H9 (cell line): ENCODE results near the gene C6orf47. TPM values are rescaled to one million over a fixed set of nuclear protein-coding genes. Genes with fewer than 3 reads are reported as not detected.
A peak's percentile ranks its signal among the peaks of the same experiment; 100 is the strongest.

ENCODE experiments used
- DNase-seq: peaks from one replicate; pipeline ENCODE4 v3.0.0-alpha.2; 2017
- H2AFZ ChIP-seq: one replicate; pipeline ENCODE4 v1.6.1; 2013; ENCODE audit warnings: mild to moderate bottlenecking, low read length, control low read depth, moderate library complexity
- H2AK5ac ChIP-seq: 2 replicates; pipeline ENCODE4 v1.6.1; 2013; ENCODE audit warnings: low read length, control low read depth, mixed read lengths; ENCODE audit not compliant: insufficient read length
- H2BK120ac ChIP-seq: one replicate; pipeline ENCODE4 v1.6.1; 2013; ENCODE audit warnings: low read depth, mild to moderate bottlenecking, low read length, control low read depth, inconsistent platforms; ENCODE audit not compliant: poor library complexity, severe bottlenecking
- H2BK12ac ChIP-seq: 2 replicates; pipeline ENCODE4 v1.6.1; 2013; ENCODE audit warnings: low read length, control low read depth, mixed read lengths, low read depth; ENCODE audit not compliant: insufficient read length
- H2BK15ac ChIP-seq: 2 replicates; pipeline ENCODE4 v1.6.1; 2013; ENCODE audit warnings: low read depth, low read length, control low read depth
- H2BK20ac ChIP-seq: one replicate; pipeline ENCODE4 v1.6.1; 2013; ENCODE audit warnings: low read depth, mild to moderate bottlenecking, low read length, control low read depth, inconsistent platforms; ENCODE audit not compliant: poor library complexity, severe bottlenecking
- H2BK5ac ChIP-seq: 2 replicates; pipeline ENCODE4 v1.6.1; 2013; ENCODE audit warnings: low read length, control low read depth, mixed read lengths; ENCODE audit not compliant: insufficient read length
- H3K14ac ChIP-seq: 2 replicates; pipeline ENCODE4 v1.6.1; 2013; ENCODE audit warnings: low read length, control low read depth; ENCODE audit not compliant: insufficient read depth
- H3K18ac ChIP-seq: 2 replicates; pipeline ENCODE4 v1.6.1; 2013; ENCODE audit warnings: low read depth, mild to moderate bottlenecking, mixed read lengths, low read length, control low read depth; ENCODE audit not compliant: insufficient read length
- H3K23ac ChIP-seq: 2 replicates; pipeline ENCODE4 v1.6.1; 2013; ENCODE audit warnings: low read length, control low read depth, mixed read lengths, low read depth; ENCODE audit not compliant: insufficient read length
- H3K23me2 ChIP-seq: 2 replicates; pipeline ENCODE4 v1.6.1; 2013; ENCODE audit warnings: low read depth, mild to moderate bottlenecking, mixed read lengths, low read length, control low read depth; ENCODE audit not compliant: insufficient read length, poor library complexity, severe bottlenecking
- H3K27ac ChIP-seq: 2 replicates; pipeline ENCODE4 v1.5.1; 2013; ENCODE audit warnings: low read length, control low read depth, mixed read lengths, low read depth; ENCODE audit not compliant: insufficient read length
- H3K27me3 ChIP-seq: 2 replicates; pipeline ENCODE4 v1.6.1; 2013; ENCODE audit warnings: low read length, control low read depth, inconsistent platforms; ENCODE audit not compliant: insufficient read depth
- H3K4ac ChIP-seq: 2 replicates; pipeline ENCODE4 v1.6.1; 2013; ENCODE audit warnings: low read depth, mild to moderate bottlenecking, control low read depth, inconsistent platforms, low read length, moderate library complexity
- H3K4me1 ChIP-seq: 2 replicates; pipeline ENCODE4 v1.6.1; 2013; ENCODE audit warnings: low read length, control low read depth, inconsistent platforms; ENCODE audit not compliant: insufficient read depth
- H3K4me2 ChIP-seq: 2 replicates; pipeline ENCODE4 v1.6.1; 2013; ENCODE audit warnings: low read length, control low read depth, mixed read lengths; ENCODE audit not compliant: insufficient read length, insufficient read depth
- H3K56ac ChIP-seq: 2 replicates; pipeline ENCODE4 v1.6.1; 2013; ENCODE audit warnings: low read depth, mild to moderate bottlenecking, mixed read lengths, low read length, control low read depth; ENCODE audit not compliant: insufficient read length
- H3K79me1 ChIP-seq: 2 replicates; pipeline ENCODE4 v1.6.1; 2013; ENCODE audit warnings: low read depth, mild to moderate bottlenecking, moderate library complexity, low read length, control low read depth, inconsistent platforms; ENCODE audit not compliant: insufficient read depth, poor library complexity, severe bottlenecking
- H3K79me2 ChIP-seq: 2 replicates; pipeline ENCODE4 v1.6.1; 2013; ENCODE audit warnings: low read length, control low read depth, inconsistent platforms; ENCODE audit not compliant: insufficient read depth
- H3K9ac ChIP-seq: 2 replicates; pipeline ENCODE4 v1.6.1; 2013; ENCODE audit warnings: low read length, control low read depth, mixed read lengths; ENCODE audit not compliant: insufficient read length; ENCODE audit errors: extremely low read depth
- H3K9me3 ChIP-seq: one replicate; pipeline ENCODE4 v1.6.1; 2013; ENCODE audit warnings: low read depth, low read length, inconsistent platforms; ENCODE audit not compliant: control insufficient read depth
- H3T11ph ChIP-seq: one replicate; pipeline ENCODE4 v1.6.1; 2013; ENCODE audit warnings: mild to moderate bottlenecking, low read length, control low read depth, inconsistent platforms
- H4K20me1 ChIP-seq: one replicate; pipeline ENCODE4 v1.6.1; 2013; ENCODE audit not compliant: control insufficient read depth, insufficient read length, insufficient read depth
- H4K5ac ChIP-seq: 2 replicates; pipeline ENCODE4 v1.6.1; 2013; ENCODE audit warnings: low read depth, mild to moderate bottlenecking, mixed read lengths, low read length, control low read depth; ENCODE audit not compliant: insufficient read length
- H4K8ac ChIP-seq: replicated peaks from 2 replicates; pipeline ENCODE4 v1.6.1; 2013; ENCODE audit warnings: low read length, control low read depth, mixed read lengths, low read depth; ENCODE audit not compliant: insufficient read length
- H4K91ac ChIP-seq: 2 replicates; pipeline ENCODE4 v1.6.1; 2013; ENCODE audit warnings: low read depth, mild to moderate bottlenecking, moderate library complexity, mixed read lengths, low read length, control low read depth; ENCODE audit not compliant: insufficient read length
- H3K27ac Mint-ChIP-seq, 3 experiments: 2 replicates in 2 of 3; 3 replicates in 1 of 3; pipeline ENCODE4 v1.8.0; 2020 to 2021; ENCODE audit warnings: mixed read lengths in 3 of 3, mild to moderate bottlenecking in 1 of 3, moderate library complexity in 1 of 3
- H3K27me3 Mint-ChIP-seq: 2 replicates; pipeline ENCODE4 v1.8.0; 2021; ENCODE audit warnings: low read depth, mild to moderate bottlenecking, moderate library complexity, mixed read lengths
- H3K36me3 Mint-ChIP-seq, 3 experiments: 2 replicates in 2 of 3; 3 replicates in 1 of 3; pipeline ENCODE4 v1.8.0; 2020 to 2021; ENCODE audit warnings: low read depth in 3 of 3, mixed read lengths in 3 of 3; ENCODE audit not compliant: insufficient read depth in 1 of 3
- H3K4me1 Mint-ChIP-seq, 2 experiments: 2 replicates each; pipeline ENCODE4 v1.8.0; 2020; ENCODE audit warnings: mixed read lengths in 2 of 2
- H3K4me3 Mint-ChIP-seq, 2 experiments: 2 replicates in 1 of 2; 3 replicates in 1 of 2; pipeline ENCODE4 v1.8.0; 2020 to 2021; ENCODE audit warnings: mild to moderate bottlenecking in 2 of 2, mixed read lengths in 2 of 2, moderate library complexity in 1 of 2
- H3K9me3 Mint-ChIP-seq, 2 experiments: 2 replicates in 1 of 2; 3 replicates in 1 of 2; pipeline ENCODE4 v1.8.0; 2020; ENCODE audit warnings: mild to moderate bottlenecking in 2 of 2, mixed read lengths in 2 of 2, moderate library complexity in 1 of 2
- WGBS: extraction: QIAGEN DNeasy Blood & Tissue Kit; methylation state at CpG from one replicate; pipeline ENCODE4 v1.1.7; 2013; ENCODE audit warnings: missing lambda C conversion rate, low lambda C conversion rate, mixed read lengths; ENCODE audit not compliant: insufficient read length; ENCODE audit errors: extremely low coverage; 5-methylcytosine and 5-hydroxymethylcytosine counted together
- total RNA-seq: library from RNA; stranded (reverse); gene quantifications from 2 replicates; pipeline ENCODE4 v1.2.1, GENCODE V29; 2021
- TF ChIP-seq, protein P1 (sequence below): fragments of 200-600 bp; sonication (generic); conservative IDR thresholded peaks from 3 replicates; pipeline ENCODE4 v1.8.0; 2021; ENCODE audit warnings: antibody characterized with exemption, mild to moderate bottlenecking

Gene C6orf47
- total RNA-seq, 1 experiment from 2014 or later = 19.0 TPM

DNA sequence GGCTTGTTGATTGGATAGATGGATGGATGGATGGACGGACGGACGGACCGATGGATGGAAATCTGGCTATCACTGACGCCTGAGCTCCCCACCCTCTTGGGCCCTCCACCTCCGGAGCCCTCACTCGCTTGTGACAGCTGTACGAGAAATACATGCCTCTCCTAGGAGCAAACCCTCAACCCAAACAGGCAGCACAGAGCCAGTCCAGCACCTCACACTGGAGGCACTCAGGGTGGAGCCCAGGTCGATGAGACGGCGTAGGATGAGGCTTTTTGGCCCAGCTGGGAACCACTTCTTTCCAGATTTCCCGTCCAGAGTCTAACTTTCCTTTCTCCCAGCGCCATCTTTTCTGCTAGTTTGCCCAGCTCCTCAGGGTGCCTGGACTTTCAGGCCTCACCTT lies 23.0 kb upstream of the C6orf47 start:
- no peaks in the 10 kb centered on the region; a peak in 3 of 5 replicates for H3K9me3 Mint-ChIP-seq

More for the DNA sequence above, 23.0 kb upstream of the C6orf47 start:
- H2BK120ac ChIP-seq = no peak overlapping the region
- no peak overlapping the region for H3T11ph ChIP-seq
- peaks cover 4 to 31% (median 20%) of the 10 kb centered on the region in 3 experiments for H3K36me3 Mint-ChIP-seq
- peaks cover 25 to 30% of the 10 kb centered on the region in 2 experiments for H3K4me1 Mint-ChIP-seq
- no peak overlapping the region for H4K91ac ChIP-seq
- H3K4me3 Mint-ChIP-seq = peak overlapping the region; percentile 76 to 89
- no peak overlapping the region for H3K14ac ChIP-seq
- no peaks in the 10 kb centered on the region for H3K9me3 ChIP-seq
- no peak overlapping the region for H3K56ac ChIP-seq
- peak overlapping the region; percentile 51 for H3K4me2 ChIP-seq
- WGBS = no CpG with 5 or more reads among the region's 13 CpGs
- H3K27me3 Mint-ChIP-seq = peaks cover 26% of the 10 kb centered on the region
- H3K9ac ChIP-seq = no peak overlapping the region
- H3K79me2 ChIP-seq = no peaks in the 10 kb centered on the region
- H2BK15ac ChIP-seq = no peak overlapping the region
- no peak overlapping the region for H2BK5ac ChIP-seq
- TF ChIP-seq, protein P1, sequence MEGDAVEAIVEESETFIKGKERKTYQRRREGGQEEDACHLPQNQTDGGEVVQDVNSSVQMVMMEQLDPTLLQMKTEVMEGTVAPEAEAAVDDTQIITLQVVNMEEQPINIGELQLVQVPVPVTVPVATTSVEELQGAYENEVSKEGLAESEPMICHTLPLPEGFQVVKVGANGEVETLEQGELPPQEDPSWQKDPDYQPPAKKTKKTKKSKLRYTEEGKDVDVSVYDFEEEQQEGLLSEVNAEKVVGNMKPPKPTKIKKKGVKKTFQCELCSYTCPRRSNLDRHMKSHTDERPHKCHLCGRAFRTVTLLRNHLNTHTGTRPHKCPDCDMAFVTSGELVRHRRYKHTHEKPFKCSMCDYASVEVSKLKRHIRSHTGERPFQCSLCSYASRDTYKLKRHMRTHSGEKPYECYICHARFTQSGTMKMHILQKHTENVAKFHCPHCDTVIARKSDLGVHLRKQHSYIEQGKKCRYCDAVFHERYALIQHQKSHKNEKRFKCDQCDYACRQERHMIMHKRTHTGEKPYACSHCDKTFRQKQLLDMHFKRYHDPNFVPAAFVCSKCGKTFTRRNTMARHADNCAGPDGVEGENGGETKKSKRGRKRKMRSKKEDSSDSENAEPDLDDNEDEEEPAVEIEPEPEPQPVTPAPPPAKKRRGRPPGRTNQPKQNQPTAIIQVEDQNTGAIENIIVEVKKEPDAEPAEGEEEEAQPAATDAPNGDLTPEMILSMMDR = no peak
- peaks cover 18% of the 10 kb centered on the region for H3K23me2 ChIP-seq
- no peak overlapping the region for H3K23ac ChIP-seq
- H3K4me1 ChIP-seq = no peaks in the 10 kb centered on the region
- peak overlapping the region in 2 of 3 experiments; percentile 67 to 98; a peak in 5 of 7 replicates for H3K27ac Mint-ChIP-seq
- H3K18ac ChIP-seq = no peak overlapping the region
- no peak overlapping the region for H4K5ac ChIP-seq
- no peaks in the 10 kb centered on the region for H3K79me1 ChIP-seq
- no peak overlapping the region for H2BK12ac ChIP-seq
- H3K4ac ChIP-seq = no peak overlapping the region
- no peak overlapping the region for H2AFZ ChIP-seq
- H4K8ac ChIP-seq = no peak overlapping the region
- H4K20me1 ChIP-seq = no peaks in the 10 kb centered on the region
- no peaks in the 10 kb centered on the region; the same call in 1 of the 2 replicates for H3K27me3 ChIP-seq
- DNase-seq = peak; percentile 60
- no peak overlapping the region for H3K27ac ChIP-seq
- H2BK20ac ChIP-seq = no peak overlapping the region
- H2AK5ac ChIP-seq = no peak overlapping the region
